HS-27A (cell line): ENCODE measurements around the gene CDT1.
"Not testable (repeated sequence)": the region's sequence is repeated elsewhere in the genome, so short reads cannot be mapped to it uniquely, and the experiment has no call there.

Experiments
- DNase-seq: peaks from one replicate; pipeline ENCODE4 v3.0.0-alpha.2; 2012; ENCODE audit warnings: low read depth, missing footprints

Gene CDT1

GRCh38 chr16:88816736-88817535 is 13.3 kb downstream of the CDT1 start:
- DNase-seq = no peak

GRCh38 chr16:88817785-88818574 is 14.4 kb downstream of the CDT1 start:
- no peak for DNase-seq

GRCh38 chr16:88818575-88818874 is 14.9 kb downstream of the CDT1 start:
- no peak for DNase-seq

GRCh38 chr16:88819126-88819525 is 15.5 kb downstream of the CDT1 start:
- no peak for DNase-seq

- DNase-seq = no peak
These were observed 16.9 kb downstream of the CDT1 start for GRCh38 chr16:88820385-88821025.

- DNase-seq = no peak
These were observed 17.7 kb downstream of the CDT1 start for GRCh38 chr16:88821168-88821850.

- no peak for DNase-seq
These were observed 18.9 kb downstream of the CDT1 start for GRCh38 chr16:88822281-88823040.

- DNase-seq = not testable (repeated sequence)
These were observed 20.1 kb downstream of the CDT1 start for GRCh38 chr16:88823646-88824045.

- no peak for DNase-seq
These were observed 20.9 kb downstream of the CDT1 start for GRCh38 chr16:88824256-88825077.

- no peak for DNase-seq
These were observed 21.6 kb downstream of the CDT1 start for GRCh38 chr16:88825146-88825545.

GRCh38 chr16:88826070-88826840 is 22.7 kb downstream of the CDT1 start:
- DNase-seq = no peak

GRCh38 chr16:88827727-88828126 is 24.1 kb downstream of the CDT1 start:
- no peak for DNase-seq

GRCh38 chr16:88828711-88829110 is 25.1 kb downstream of the CDT1 start:
- DNase-seq = no peak

GRCh38 chr16:88830258-88830657 is 26.7 kb downstream of the CDT1 start:
- no peak for DNase-seq

GRCh38 chr16:88830783-88831182 is 27.2 kb downstream of the CDT1 start:
- no peak for DNase-seq

GRCh38 chr16:88831838-88832237 is 28.2 kb downstream of the CDT1 start:
- DNase-seq = no peak

GRCh38 chr16:88833086-88833485 is 29.5 kb downstream of the CDT1 start:
- no peak for DNase-seq

GRCh38 chr16:88834670-88835069 is 31.1 kb downstream of the CDT1 start:
- no peak for DNase-seq

- DNase-seq = no peak
These were observed 31.8 kb downstream of the CDT1 start for GRCh38 chr16:88835383-88835782.

- DNase-seq = no peak
These were observed 32.2 kb downstream of the CDT1 start for GRCh38 chr16:88835818-88836217.
